ENCODE results near the gene FBXL19. TPM values are rescaled to one million over a fixed set of nuclear protein-coding genes. Genes with fewer than 3 reads are reported as not detected.
A peak's percentile ranks its signal among the peaks of the same experiment; 100 is the strongest.

The FBXL19 gene
- total RNA-seq, 1 donor from 2014 or later: 8.0 TPM

DNA sequence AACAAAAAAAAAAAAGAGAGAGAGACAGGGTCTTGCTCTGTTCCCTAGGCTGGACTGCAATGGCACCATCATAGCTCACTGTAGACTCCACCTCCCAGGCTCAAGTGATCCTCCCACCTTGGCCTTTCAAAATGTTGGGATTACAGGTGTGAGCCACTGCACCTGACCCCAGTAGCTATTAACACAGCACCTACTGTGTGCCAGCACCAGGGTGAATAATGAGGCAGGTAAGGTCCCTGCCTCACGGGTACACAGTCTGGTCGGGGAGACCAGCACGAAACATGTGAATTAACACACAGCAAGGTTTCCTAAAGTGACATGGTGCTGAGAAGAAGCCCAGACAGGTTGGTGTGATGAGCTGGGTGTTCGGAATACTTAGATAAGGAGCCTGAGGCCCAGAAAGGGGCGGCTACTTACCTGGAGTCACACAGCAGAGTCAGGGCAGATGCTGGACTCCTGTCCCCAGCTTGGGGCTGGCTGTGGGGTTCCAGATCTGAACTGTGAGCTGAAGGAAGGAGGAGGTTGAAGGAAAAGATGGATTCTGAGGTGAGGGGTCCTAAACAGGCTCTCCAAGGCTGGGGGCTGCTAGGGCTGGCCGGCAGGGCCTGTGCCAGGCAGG, 10.5 kb upstream of the FBXL19 start:
- intact Hi-C loops (cut with DNase I): no loop called here
- DNase-seq (ENCODE audit: low spot score): no peak

DNA sequence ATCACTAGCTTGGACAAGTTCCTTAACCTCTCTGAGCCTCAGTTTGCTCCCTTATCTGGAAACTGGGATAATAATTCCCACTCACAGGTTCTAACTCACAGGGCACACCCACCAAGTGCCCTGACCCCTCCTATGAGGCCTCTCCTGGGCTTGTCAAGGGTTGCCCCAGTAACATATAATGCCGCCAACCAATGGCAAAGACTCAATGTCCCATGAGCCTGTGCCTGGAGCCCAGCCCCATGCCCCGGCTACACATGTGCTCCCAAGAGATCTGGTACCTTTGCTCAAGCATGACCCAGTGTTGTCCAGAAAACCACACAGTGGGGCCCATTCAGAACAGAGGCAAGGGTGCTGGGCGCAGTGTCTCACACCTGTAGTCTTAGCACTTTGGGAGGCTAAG, 8.5 kb upstream of the FBXL19 start:
- intact Hi-C loops (cut with DNase I): no loop called here

DNA sequence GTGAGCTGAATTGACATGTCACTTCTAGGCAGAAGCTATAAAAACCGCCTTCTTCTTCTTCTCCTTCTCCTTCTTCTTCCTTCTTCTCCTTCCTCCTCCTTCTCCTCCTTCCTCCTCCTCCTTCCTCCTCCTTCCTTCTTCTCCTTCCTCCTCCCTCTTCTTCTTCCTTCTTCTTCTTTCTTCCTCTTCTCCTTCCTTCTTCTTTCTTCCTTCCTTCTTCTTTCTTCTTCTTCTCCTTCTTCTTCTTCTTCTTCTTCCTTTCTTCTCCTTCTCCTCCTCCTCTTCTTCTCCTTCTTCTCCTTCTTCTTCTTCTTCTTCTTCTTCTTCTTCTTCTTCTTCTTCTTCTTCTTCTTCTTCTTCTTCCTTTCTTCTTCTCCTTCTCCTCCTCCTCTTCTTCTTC, 4.8 kb upstream of the FBXL19 start:
- intact Hi-C loops (cut with DNase I): no loop called here
- no peak for DNase-seq (ENCODE audit: low spot score)

More for the DNA sequence above, 8.5 kb upstream of the FBXL19 start:
- DNase-seq (ENCODE audit: low spot score): no peak

DNA sequence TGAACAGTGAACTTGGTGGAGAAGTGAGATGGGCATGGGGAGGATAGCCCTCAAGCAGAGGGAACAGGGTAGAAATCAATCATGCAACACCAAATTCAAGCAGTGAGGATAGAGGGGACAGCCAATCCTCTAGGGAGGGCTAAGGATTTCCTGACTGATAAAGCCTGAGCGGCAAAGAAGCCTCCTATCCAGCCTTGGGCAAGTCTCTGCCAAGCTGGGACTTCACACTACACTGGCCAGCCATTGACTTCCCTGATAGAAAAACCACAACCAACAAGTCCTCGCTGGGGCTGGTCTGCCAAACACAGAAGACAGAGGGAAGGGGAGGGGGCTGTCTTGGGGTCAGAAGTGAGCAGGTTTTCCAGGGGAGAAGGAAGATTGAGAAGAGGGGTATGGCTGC, 2.5 kb upstream of the FBXL19 start:
- intact Hi-C loops (cut with DNase I): loop anchor here (1.0 to 5.0 kb wide), 3 partner anchors 76 to 264 kb away; partner anchors contain the start of genes FBRS and ZNF629
- DNase-seq (ENCODE audit: low spot score): no peak

DNA sequence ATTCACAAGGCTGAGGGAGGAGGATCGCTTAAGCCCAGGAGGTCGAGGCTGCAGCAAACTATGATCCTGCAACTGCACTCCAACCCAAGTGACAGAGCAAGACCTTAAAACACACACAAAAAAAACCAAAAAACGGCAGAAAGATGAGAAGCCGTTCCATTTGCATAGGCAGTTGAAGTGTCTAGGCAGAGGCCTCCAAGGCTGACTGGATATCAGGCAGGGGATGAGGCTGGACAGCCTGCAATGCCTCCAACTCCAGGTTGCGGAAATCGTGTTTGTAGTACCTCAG, 2.0 kb upstream of the FBXL19 start:
- intact Hi-C loops (cut with DNase I): loop anchor here (1.0 to 5.0 kb wide), 3 partner anchors 76 to 264 kb away; partner anchors contain the start of genes FBRS and ZNF629
- no peak for DNase-seq (ENCODE audit: low spot score)

DNA sequence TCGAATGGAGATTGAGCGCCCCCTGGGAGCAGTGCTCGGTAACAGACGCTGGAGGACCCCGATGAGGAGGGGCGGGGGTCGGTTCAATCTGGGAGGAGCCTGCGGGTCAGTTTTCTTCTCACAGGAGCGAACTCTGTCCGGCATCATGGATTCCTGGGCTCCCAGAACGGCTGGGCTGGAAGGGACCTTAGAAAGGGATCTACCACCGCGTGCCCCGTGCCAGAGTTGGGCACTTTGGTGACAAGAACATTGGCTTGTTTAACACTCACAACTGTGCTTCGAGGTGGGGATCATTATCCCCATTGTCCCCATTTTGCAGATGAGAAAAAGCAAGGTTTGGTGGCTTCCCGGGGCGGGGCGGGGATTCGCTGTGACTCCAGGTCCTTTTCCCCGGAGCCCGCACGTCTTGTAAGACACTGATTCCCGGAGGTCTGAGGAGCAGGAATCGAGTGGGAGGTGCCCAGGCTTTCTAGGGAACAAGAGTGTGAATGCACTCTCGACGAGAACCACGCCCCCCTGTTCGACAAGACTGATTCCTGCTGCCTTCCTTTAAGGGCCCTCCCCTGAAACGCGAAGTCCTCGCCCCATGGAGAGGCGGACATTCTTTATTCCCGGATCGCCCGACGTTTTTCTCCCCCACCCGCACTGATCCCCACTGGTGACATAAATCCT, 1.5 kb upstream of the FBXL19 start:
- peak; percentile 94 for DNase-seq (ENCODE audit: low spot score)
- intact Hi-C loops (cut with DNase I): loop anchor here (1.0 to 5.0 kb wide), 4 partner anchors 25 to 265 kb away; partner anchors contain the start of genes CTF1, FBRS and ZNF629

DNA sequence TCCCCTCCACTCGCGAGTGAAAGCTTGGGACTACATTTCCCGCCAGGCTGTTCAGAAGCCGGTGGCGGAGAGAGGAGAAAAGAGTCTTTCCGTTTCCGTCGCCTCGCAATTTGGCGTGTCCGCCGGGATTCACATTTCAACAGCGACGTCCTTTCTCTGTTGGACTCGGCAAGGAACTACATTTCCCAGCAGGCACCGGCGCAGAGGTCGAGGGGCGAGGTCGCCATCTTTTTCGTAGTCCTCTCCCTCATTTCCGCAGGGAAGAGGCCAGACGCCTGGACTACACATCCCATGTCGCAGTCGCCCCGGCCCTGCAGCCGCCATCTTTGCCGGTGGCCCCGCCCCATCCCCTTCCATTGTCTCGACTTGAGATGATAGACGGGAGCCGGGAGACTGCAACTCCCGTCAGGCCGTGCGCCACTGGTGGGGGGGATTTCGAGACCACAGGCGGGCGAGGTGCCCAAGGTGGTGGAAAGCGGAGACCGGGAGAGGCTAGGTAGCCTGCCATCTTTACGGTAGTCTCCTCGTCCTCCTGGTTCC, 882 bp upstream of the FBXL19 start:
- intact Hi-C loops (cut with DNase I): loop anchor here (2.0 to 5.0 kb wide), 3 partner anchors 26 to 265 kb away; partner anchors contain the start of genes CTF1, FBRS and ZNF629

DNA sequence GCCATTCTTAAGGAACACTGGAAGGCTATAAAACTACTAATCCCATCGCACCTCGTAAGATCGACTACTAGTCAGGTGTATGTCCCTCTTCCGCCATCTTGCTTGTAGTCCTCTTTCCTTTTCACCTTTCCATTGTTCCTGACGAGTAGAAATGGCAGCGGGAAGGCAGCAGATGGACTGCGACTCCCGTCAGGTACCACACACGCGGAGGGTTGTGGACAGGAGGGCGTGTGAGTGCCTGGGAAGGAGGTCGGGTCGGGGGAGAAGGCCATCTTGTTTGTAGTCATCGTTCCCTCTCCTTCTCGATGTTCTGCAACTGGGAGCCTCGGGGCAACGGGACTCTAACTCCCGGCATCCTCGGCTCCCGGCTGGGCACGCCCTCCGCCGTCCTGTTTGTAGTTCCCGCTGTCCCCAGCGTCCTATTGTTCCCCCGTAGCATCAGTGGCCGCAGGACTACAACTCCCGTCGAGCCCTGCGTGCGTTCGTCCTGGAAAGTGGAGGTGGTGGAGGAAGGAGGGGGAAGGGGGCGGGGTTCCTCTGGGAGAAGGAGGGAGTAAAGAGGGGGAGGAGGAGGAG, 324 bp upstream of the FBXL19 start:
- intact Hi-C loops (cut with DNase I): loop anchor here (2.0 to 5.0 kb wide), 3 partner anchors 26 to 266 kb away; partner anchors contain the start of genes CTF1, FBRS and ZNF629
- peak; percentile 100 for DNase-seq (ENCODE audit: low spot score)

More for the DNA sequence above, 882 bp upstream of the FBXL19 start:
- DNase-seq (ENCODE audit: low spot score): peak; percentile 100

DNA sequence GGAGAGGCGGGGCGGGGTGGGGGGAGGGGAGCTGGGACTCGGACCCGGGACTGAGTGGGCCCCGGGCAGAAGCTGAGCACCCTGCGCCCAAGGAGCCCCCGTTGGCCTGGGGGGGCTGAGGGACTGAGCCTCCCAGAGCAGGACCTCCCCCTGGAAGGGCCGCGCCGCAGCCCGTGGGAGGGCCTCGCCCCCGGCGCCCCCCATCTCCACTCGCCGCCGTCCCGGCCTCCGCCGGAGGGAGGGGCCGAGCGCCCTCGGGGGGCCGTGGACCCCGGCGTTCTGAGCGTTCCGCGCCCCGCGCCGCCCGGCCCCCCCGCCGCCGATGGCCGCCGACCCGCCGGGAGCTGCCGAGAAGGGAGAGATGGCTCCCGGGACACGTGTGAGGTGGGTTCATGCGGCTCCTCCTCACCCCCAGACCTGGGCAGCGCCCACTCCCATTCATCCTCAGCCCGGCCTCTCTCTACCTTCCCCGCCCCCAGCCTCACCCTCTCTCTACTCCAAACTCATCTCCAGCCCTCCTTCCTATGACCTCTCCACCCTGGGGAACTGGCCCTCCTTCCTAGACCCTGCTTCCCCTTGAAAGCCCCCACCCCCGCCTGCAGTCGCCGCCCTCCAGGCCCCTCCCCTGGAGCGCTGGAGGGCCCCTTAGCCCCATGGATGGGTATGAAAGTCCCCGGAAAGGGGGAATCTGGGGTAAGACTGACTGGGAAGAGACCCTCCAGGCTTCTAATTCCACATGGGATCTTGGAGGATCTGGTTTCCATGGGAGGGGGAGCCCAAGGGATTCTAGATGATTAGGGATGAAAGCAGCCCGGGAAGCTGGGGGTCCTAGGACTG, 922 bp downstream of the FBXL19 start:
- no peak for DNase-seq (ENCODE audit: low spot score)
- intact Hi-C loops (cut with DNase I): loop anchor here (5.0 kb wide), 2 partner anchors 137 to 267 kb away; partner anchors contain the start of genes FBRS and ZNF629

DNA sequence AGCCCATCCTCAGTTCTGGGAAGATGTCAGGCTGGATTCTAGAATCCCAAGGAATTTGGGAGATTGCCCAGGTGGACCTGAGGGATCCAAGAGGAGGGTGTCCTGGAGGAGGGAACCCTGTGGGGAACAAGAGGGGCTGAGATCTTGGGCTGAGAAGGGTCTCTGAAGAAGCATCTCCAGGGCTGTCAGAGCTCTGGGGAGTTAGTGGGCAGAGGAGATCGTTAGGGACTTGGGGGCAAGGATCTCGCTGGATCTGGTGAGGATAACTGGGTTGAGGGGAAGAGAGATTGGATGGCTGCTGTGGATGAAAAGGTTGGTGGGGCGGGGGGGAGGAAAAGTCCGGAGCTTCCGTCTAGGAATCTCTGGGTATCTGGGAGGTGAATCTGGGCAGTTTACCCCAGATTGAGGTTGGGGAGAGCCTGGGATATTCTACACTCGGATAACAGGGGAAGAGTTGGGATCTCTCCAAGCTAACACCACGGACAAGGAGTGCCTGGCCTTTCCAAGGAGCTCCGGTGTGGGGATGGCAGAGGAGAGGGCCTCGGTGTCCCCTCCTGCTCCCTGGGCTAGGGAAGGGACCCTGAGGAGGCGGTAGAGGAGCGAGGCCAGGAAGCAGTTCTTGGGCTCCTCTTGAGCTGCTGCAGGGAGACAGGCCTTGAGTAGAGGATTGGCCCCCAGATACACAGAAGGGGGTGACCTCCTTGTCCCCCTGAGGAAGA, 1.7 kb downstream of the FBXL19 start:
- intact Hi-C loops (cut with DNase I): loop anchor here (5.0 kb wide), 2 partner anchors 138 to 268 kb away; partner anchors contain the start of genes FBRS and ZNF629
- no peak for DNase-seq (ENCODE audit: low spot score)

DNA sequence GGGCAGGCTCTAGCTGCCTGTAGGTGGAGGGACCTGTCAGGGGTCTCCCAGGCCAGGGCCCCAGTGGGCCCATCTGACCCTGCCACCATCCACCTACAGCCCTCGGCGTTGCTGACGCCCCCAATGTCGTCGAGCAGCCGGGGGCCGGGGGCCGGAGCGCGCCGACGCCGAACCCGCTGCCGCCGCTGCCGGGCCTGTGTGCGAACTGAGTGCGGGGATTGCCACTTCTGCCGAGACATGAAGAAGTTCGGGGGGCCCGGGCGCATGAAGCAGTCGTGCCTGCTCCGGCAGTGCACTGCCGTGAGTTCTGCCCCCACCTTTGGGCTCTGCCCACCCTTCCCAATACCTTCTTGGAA, 2.2 kb downstream of the FBXL19 start:
- DNase-seq (ENCODE audit: low spot score): no peak
- intact Hi-C loops (cut with DNase I): no loop called here

DNA sequence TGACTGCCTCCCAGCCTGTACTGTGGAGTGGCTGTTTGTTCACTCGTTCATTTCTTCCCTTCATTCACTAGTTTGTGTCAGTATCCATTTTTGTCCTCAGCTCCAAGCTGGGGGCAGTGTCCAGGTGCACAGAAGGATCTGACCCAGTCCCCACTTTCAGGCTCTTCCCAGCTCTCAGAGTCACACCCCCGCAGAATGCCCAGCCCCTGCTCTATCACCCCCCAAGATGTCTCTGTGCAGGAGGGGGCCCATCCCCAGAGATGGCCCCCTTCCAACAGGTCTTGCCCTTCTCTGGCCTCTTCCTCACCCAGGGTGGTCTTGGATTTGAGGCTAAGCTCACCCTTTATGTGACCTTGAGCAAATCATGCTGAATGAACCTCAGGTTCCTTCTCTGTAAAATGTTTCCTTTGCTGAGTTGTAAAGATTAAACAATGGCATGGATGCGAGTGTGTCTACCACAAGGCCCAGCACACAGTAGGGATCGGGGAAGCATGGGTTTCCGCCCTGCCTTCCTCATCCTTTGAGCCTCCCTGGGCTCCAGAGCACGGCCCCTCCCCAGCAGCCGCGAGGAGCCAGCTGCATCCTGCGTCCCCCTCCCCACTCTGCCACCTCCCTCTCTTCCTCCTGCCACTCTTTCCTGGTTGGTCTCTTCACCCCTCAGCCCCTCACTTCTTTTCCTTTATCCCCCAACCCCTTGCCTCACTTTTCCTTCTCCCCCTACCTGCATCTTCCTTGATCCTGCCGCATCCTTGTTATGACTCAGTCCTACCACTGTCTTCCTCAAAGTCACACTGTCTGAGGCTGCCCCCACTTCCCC, 2.8 kb downstream of the FBXL19 start:
- intact Hi-C loops (cut with DNase I): no loop called here
- no peak for DNase-seq (ENCODE audit: low spot score)

DNA sequence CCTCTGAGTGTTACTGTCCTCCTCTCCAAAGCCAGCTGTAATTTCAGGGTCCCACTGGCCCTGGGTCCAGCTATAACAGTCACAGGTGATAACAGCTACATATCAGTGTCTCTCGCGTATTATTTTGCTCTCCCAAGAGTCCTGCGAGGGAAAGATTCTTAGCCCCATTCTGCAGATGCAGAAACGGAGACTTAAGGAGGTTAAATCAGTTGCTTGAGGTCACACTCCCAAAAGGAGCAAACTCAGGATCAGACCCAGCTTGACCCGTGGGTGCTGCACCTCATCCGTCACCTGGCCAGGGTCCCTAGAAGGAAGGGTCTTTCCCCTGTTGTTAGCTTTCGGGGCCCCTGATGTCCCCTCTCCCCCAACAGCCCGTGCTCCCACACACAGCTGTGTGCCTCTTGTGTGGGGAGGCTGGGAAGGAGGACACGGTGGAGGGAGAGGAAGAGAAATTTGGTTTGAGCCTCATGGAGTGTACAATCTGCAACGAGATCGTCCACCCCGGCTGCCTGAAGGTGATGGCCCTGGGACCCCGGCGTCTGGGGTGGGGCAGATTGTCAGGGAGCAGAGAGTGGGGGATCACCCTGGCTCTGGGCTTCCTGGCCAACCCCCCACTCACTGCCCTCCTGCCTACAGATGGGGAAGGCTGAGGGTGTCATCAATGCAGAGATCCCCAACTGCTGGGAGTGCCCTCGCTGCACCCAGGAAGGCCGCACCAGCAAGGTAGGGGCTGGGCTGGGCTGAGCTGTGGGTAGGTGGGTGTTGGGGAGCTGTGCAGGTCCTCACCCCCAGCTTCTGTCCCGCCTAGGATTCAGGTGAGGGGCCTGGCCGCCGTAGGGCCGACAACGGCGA, 3.8 kb downstream of the FBXL19 start:
- intact Hi-C loops (cut with DNase I): no loop called here
- DNase-seq (ENCODE audit: low spot score): no peak

DNA sequence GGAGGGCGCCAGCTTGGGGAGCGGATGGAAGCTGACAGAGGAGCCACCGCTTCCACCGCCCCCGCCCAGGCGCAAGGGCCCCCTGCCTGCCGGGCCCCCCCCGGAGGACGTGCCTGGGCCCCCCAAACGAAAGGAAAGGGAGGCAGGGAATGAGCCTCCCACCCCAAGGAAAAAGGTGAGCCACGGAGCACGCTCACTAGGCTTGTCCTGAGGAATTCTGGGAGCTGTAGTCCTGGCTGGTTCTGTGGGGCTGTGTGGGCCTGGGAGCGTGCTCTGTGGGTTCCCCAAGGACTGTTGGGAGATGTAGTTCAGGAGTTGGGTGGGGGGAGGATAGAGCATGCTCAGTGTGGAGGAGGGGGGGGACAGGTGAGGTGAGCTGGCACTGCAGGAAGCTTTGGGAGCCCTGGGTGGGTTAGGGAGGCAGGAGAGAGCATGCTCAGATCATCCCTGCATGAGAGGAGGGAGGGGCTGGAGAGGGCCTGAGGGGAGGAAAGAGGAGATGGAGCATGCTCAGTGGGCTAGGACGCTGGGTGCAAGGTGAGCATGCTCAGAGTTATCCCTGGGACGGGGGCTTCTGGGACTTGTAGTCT, 4.5 kb downstream of the FBXL19 start:
- intact Hi-C loops (cut with DNase I): loop anchor here (1.0 kb wide), 1 partner anchor 166 kb away; the partner anchor contains the start of genes CFAP119 and RNF40
- no peak for DNase-seq (ENCODE audit: low spot score)

DNA sequence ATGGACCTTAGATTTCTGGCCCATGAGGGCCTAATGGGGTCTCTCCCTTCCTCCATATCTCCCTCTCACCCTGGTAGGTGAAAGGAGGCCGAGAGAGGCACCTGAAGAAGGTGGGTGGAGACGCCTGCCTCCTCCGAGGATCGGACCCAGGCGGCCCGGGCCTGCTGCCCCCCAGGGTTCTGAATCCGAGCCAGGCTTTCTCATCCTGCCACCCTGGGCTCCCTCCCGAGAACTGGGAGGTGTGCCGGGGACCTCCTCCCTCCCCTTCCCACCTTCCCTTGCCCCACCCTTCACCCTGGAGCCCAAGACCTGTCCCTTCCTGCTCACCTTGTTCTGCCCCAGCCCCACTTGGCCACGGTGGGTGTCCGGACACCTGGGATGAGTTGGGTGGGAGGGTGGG, 5.0 kb downstream of the FBXL19 start:
- DNase-seq (ENCODE audit: low spot score): no peak
- intact Hi-C loops (cut with DNase I): loop anchor here (1.0 kb wide), 1 partner anchor 166 kb away; the partner anchor contains the start of genes CFAP119 and RNF40

DNA sequence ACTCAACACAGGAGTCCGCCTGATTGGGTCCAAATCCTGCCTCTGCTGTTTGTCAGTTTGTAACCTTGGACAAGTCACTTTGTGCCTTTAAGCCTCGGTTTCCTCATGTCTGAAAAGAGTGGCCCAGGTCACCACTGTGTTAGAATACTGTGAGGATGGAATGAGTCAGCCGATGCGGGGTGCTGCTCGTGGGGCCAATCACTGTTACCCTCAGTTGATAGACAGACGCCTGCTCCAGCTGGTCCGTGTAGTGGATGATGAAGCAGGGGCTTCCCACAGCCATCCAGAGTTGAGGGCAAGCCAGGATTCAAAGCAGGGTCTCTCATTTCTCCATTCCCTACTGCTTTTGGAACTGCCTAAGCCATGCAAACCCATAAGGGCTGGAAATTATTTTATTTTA, 5.8 kb downstream of the FBXL19 start:
- intact Hi-C loops (cut with DNase I): no loop called here
- no peak for DNase-seq (ENCODE audit: low spot score)

DNA sequence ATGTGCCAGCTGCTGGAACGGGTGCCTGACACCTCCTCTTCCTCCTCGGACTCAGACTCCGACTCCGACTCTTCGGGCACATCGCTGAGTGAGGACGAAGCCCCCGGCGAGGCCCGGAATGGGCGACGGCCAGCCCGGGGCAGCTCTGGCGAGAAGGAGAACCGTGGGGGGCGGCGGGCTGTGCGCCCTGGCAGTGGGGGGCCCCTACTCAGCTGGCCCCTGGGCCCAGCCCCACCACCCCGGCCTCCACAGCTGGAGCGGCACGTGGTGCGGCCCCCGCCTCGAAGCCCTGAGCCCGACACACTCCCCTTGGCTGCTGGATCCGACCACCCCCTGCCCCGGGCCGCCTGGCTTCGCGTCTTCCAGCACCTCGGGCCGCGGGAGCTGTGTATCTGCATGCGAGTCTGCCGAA, 6.8 kb downstream of the FBXL19 start:
- intact Hi-C loops (cut with DNase I): no loop called here
- no peak for DNase-seq (ENCODE audit: low spot score)

All from cardiac septum (tissue), 1 donor.